8988T (cell line): ENCODE measurements around the gene CRK.
A peak's percentile ranks its signal among the peaks of the same experiment; 100 is the strongest.

Experiments used
- DNase-seq: peaks from one replicate; pipeline ENCODE4 v3.0.0; 2011

CRK gene

GRCh38 chr17:1485423-1486376 is 29.7 kb upstream of the CRK start:
- peak; percentile 60 for DNase-seq

GRCh38 chr17:1484676-1485422 is 28.8 kb upstream of the CRK start:
- no peak for DNase-seq

GRCh38 chr17:1484060-1484535 is 28.1 kb upstream of the CRK start:
- no peak for DNase-seq

- no peak for DNase-seq
Measured at GRCh38 chr17:1482680-1483079, 26.6 kb upstream of the CRK start.

- DNase-seq, result no peak
Measured at GRCh38 chr17:1481736-1482135, 25.7 kb upstream of the CRK start.

GRCh38 chr17:1480747-1481465 is 24.9 kb upstream of the CRK start:
- no peak for DNase-seq

- no peak for DNase-seq
Measured at GRCh38 chr17:1478418-1478817, 22.4 kb upstream of the CRK start.

GRCh38 chr17:1475321-1475854 is 19.4 kb upstream of the CRK start:
- DNase-seq, result no peak

- no peak for DNase-seq
Measured at GRCh38 chr17:1474402-1475189, 18.6 kb upstream of the CRK start.

GRCh38 chr17:1473841-1474240 is 17.8 kb upstream of the CRK start:
- DNase-seq, result no peak

- peak; percentile 84 for DNase-seq
Measured at GRCh38 chr17:1473170-1473569, 17.1 kb upstream of the CRK start.

- no peak for DNase-seq
Measured at GRCh38 chr17:1471911-1472821, 16.1 kb upstream of the CRK start.

- no peak for DNase-seq
Measured at GRCh38 chr17:1471490-1471889, 15.5 kb upstream of the CRK start.

- DNase-seq, result no peak
Measured at GRCh38 chr17:1470755-1471462, 14.9 kb upstream of the CRK start.

GRCh38 chr17:1470071-1470754 is 14.2 kb upstream of the CRK start:
- DNase-seq, result no peak

GRCh38 chr17:1469231-1469852 is 13.3 kb upstream of the CRK start:
- DNase-seq, result peak; percentile 73

- DNase-seq, result no peak
Measured at GRCh38 chr17:1467898-1468492, 12.0 kb upstream of the CRK start.

- no peak for DNase-seq
Measured at GRCh38 chr17:1467258-1467657, 11.2 kb upstream of the CRK start.

GRCh38 chr17:1464186-1464585 is 8.2 kb upstream of the CRK start:
- DNase-seq, result peak; percentile 3
